Measurements from ENCODE around the gene CD9. TPM values are rescaled to one million over a fixed set of nuclear protein-coding genes. Genes with fewer than 3 reads are reported as not detected.

Gene CD9
- total RNA-seq, 2 experiments from 2014 or later = 0.90 to 1.0 TPM

GRCh38 chr12:6282453-6282840 lies 82.2 kb downstream of the CD9 start:
- no peak for DNase-seq
- Mint-ChIP-seq H3K9me3 (no peaks in the 10 kb centered on the region), H3K4me3 (no peak overlapping the region), H3K4me1 (peaks cover 6% of the 10 kb centered on the region), H3K27me3 (peaks cover 26% of the 10 kb centered on the region), H3K27ac (no peak overlapping the region), H3K36me3 (ENCODE audit: low read depth) (no peaks in the 10 kb centered on the region)
- ChIA-PET POLR2A (no interaction called here), CTCF (interaction anchor here (0.6 to 4.1 kb wide), 4 partner anchors 81 to 294 kb away, joined by 3 to 25 read pairs (median 6); no protein-coding TSS in a partner anchor)

DNA sequence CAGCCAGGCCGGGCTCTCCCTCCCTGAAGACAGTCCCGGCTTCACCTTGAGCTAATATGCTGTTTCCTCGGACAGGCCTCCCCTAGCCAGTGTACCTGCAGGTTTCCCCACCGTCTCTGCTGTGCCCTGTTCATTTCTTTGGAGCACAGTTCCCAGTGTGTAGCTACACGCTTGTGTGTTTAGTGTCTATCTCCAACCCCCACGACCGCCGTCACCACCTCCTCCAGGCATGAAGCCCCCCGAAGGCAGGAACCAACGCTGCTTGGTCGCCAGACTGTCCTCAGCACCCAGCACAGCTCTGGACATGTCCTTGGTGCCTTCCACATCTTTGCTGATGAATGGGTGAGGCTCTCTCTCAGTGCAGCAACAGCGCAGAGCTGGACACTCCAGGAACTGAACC lies 84.1 kb downstream of the CD9 start:
- H3K36me3 Mint-ChIP-seq (ENCODE audit: low read depth) = no peaks in the 10 kb centered on the region

GRCh38 chr12:6285063-6285477 lies 84.9 kb downstream of the CD9 start:
- no peaks in the 10 kb centered on the region for H3K4me1 Mint-ChIP-seq
- no peaks in the 10 kb centered on the region for H3K9me3 Mint-ChIP-seq
- DNase-seq = peak; percentile 61
- ChIA-PET POLR2A (no interaction called here), CTCF (interaction anchor here (0.6 to 4.1 kb wide), 15 partner anchors 10 to 296 kb away, joined by 3 to 55 read pairs (median 4); no protein-coding TSS in a partner anchor)
- H3K4me3 Mint-ChIP-seq = no peak overlapping the region
- H3K36me3 Mint-ChIP-seq (ENCODE audit: low read depth) = no peaks in the 10 kb centered on the region
- no peak overlapping the region for H3K27ac Mint-ChIP-seq
- H3K27me3 Mint-ChIP-seq = peaks cover 24% of the 10 kb centered on the region

More for the DNA sequence above, 84.1 kb downstream of the CD9 start:
- CTCF ChIA-PET = interaction anchor here (0.6 to 4.1 kb wide), 18 partner anchors 9 to 1545 kb away, joined by 3 to 55 read pairs (median 4); no protein-coding TSS in a partner anchor
- POLR2A ChIA-PET = no interaction called here
- Mint-ChIP-seq H3K4me3 (no peak overlapping the region), H3K4me1 (no peaks in the 10 kb centered on the region), H3K27ac (no peak overlapping the region), H3K27me3 (peaks cover 31% of the 10 kb centered on the region), H3K9me3 (no peaks in the 10 kb centered on the region)
- DNase-seq = no peak

DNA sequence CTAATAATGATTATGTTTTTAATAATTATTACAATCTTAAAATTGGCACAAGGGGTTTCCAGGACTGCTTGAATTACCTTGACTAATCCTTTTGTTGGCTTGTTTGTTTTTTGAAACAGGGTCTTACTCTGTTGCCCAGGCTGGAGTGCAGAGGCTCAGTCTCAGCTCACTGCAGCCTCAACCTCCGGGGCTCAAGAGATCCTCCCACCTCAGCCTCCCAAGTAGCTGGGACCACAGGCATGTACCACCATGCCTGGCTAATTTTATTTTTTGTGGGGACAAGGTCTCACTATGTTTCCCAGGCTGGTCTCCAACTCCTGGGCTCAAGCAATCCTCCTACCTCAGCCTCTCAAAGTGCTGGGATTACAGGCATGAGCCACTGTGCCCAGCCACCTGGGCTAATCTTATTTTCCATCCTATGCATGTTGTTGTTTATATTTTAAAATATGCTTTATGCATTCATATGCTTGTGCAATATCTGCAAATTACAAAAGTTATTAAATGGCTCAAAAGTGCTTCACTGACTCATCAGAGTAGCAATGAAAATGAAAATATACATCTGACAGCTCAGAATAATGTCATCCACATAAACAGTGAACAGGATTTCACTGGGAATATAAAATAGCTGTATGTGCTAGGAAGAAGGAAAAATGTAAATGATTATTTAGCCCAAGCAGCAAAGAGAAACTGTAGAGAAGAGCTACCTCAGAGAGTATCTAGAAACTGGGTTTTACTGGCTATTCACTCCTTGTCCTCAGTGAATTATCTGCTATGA lies 85.5 kb downstream of the CD9 start:
- no peak overlapping the region for H3K4me3 Mint-ChIP-seq
- peaks cover 20% of the 10 kb centered on the region for H3K27me3 Mint-ChIP-seq
- H3K27ac Mint-ChIP-seq = no peak overlapping the region
- H3K9me3 Mint-ChIP-seq = no peaks in the 10 kb centered on the region
- no peaks in the 10 kb centered on the region for H3K4me1 Mint-ChIP-seq
- no peaks in the 10 kb centered on the region for H3K36me3 Mint-ChIP-seq (ENCODE audit: low read depth)
- ChIA-PET POLR2A (interaction anchor here (1.0 kb wide), 1 partner anchor 90 kb away, joined by 3 read pairs; no protein-coding TSS in a partner anchor), CTCF (interaction anchor here (0.6 to 4.1 kb wide), 10 partner anchors 75 to 1943 kb away, joined by 3 to 55 read pairs (median 4); partner anchors contain the start of gene VAMP1)
- no peak for DNase-seq

Other genes with a start within 250 kb of the CD9 start
- gene VWF, start 75.7 kb upstream of the CD9 start, total RNA-seq = not detected
- not detected for gene PLEKHG6, start 110.3 kb downstream of the CD9 start, total RNA-seq
- 10 to 100 TPM; 61.5 to 61.9 TPM for gene TNFRSF1A, start 141.7 kb downstream of the CD9 start, total RNA-seq
- 1 to 10 TPM in 1 of 2 experiments, under 1 TPM in 1; 0.78 to 1.3 TPM for gene SCNN1A, start 175.2 kb downstream of the CD9 start, total RNA-seq
- gene LTBR, start 183.8 kb downstream of the CD9 start, total RNA-seq = under 1 TPM; 0.38 to 0.40 TPM
- gene CD27, start 244.6 kb downstream of the CD9 start, total RNA-seq = 10 to 100 TPM; 39.9 to 43.4 TPM

All from activated CD4-positive, alpha-beta memory T cell treated with anti-CD3 and anti-CD28 coated beads, Interleukin-2, amount 10 ng/mL, durations not matched to agents 7 days and 5 days (primary cell).